HUES64 (cell line): ENCODE measurements around the gene XPNPEP3.
A peak's percentile ranks its signal among the peaks of the same experiment; 100 is the strongest.

Experiments used
- H3K27ac ChIP-seq: 2 replicates; pipeline ENCODE4 v1.7.0; 2013; ENCODE audit warnings: low read depth, low read length, inconsistent platforms
- H3K27me3 ChIP-seq: 2 replicates; pipeline ENCODE4 v1.6.1; 2013; ENCODE audit warnings: mild to moderate bottlenecking, low read length; ENCODE audit not compliant: insufficient read depth
- H3K36me3 ChIP-seq: 2 replicates; pipeline ENCODE4 v1.6.1; 2013; ENCODE audit warnings: mild to moderate bottlenecking, low read length; ENCODE audit not compliant: insufficient read depth
- H3K4me1 ChIP-seq: 2 replicates; pipeline ENCODE4 v1.6.1; 2013; ENCODE audit warnings: mild to moderate bottlenecking, low read length, moderate library complexity; ENCODE audit not compliant: insufficient read depth
- H3K4me3 ChIP-seq: 2 replicates; pipeline ENCODE4 v1.5.1; 2013; ENCODE audit warnings: mild to moderate bottlenecking, low read length, moderate library complexity
- H3K9ac ChIP-seq: 2 replicates; pipeline ENCODE4 v1.6.1; 2013; ENCODE audit warnings: mild to moderate bottlenecking, low read depth, low read length
- H3K9me3 ChIP-seq: 2 replicates; pipeline ENCODE4 v1.6.1; 2013; ENCODE audit warnings: low read depth, low read length; ENCODE audit not compliant: insufficient read depth
- WGBS: fragments of 150-250, 120-280 bp; methylation state at CpG from one replicate; pipeline ENCODE4 v1.1.7; 2013; ENCODE audit warnings: missing lambda C conversion rate; 5-methylcytosine and 5-hydroxymethylcytosine counted together

The XPNPEP3 gene

GRCh38 chr22:40939202-40939601 lies 82.3 kb downstream of the XPNPEP3 start:
- Histone ChIP-seq H3K9ac (no peak overlapping the region), H3K4me3 (no peak overlapping the region), H3K4me1 (no peaks in the 10 kb centered on the region), H3K9me3 (no peaks in the 10 kb centered on the region), H3K36me3 (0 out of 2 replicates have a peak, but pooled peaks cover under 1% of the 10 kb centered on the region), H3K27me3 (no peaks in the 10 kb centered on the region), H3K27ac (no peak overlapping the region)
- 94% methylated on average over 1 of the region's 2 CpGs for WGBS

- Histone ChIP-seq H3K9me3 (no peaks in the 10 kb centered on the region), H3K4me1 (peaks cover 6% of the 10 kb centered on the region), H3K27me3 (no peaks in the 10 kb centered on the region), H3K9ac (peak within 1 kb of the TSS; percentile 96), H3K4me3 (peak within 1 kb of the TSS; percentile 99), H3K27ac (peak within 1 kb of the TSS; percentile 95), H3K36me3 (peaks cover 29% of the 10 kb centered on the region)
- WGBS, result under 1% methylated on average over 71 of the region's 86 CpGs
Observed at GRCh38 chr22:40950962-40951794, 94.2 kb downstream of the XPNPEP3 start, which contains the start of gene RBX1. RBX1 (plus strand) TSS chr22:40951378; CDS start chr22:40951399, 21 bp downstream.

GRCh38 chr22:40951795-40952605 lies 95.1 kb downstream of the XPNPEP3 start:
- 9% methylated on average over 19 of the region's 21 CpGs for WGBS
- Histone ChIP-seq H3K4me3 (peak overlapping the region; percentile 99), H3K27ac (peak overlapping the region; percentile 81)

GRCh38 chr22:40953471-40953870 lies 96.5 kb downstream of the XPNPEP3 start:
- H3K27ac ChIP-seq, result no peak overlapping the region
- WGBS, result 89% methylated on average over 2 of the region's 2 CpGs
- H3K9me3 ChIP-seq, result no peaks in the 10 kb centered on the region
- peaks cover 48% of the 10 kb centered on the region for H3K36me3 ChIP-seq
- no peak overlapping the region for H3K9ac ChIP-seq
- peaks cover 6% of the 10 kb centered on the region for H3K4me1 ChIP-seq
- H3K27me3 ChIP-seq, result no peaks in the 10 kb centered on the region
- no peak overlapping the region for H3K4me3 ChIP-seq

More at GRCh38 chr22:40951795-40952605, 95.1 kb downstream of the XPNPEP3 start:
- Histone ChIP-seq H3K9ac (peak overlapping the region; percentile 90), H3K4me1 (peaks cover 6% of the 10 kb centered on the region), H3K36me3 (peaks cover 34% of the 10 kb centered on the region), H3K9me3 (no peaks in the 10 kb centered on the region), H3K27me3 (no peaks in the 10 kb centered on the region)

- H3K27ac ChIP-seq, result no peak overlapping the region
- no peaks in the 10 kb centered on the region for H3K9me3 ChIP-seq
- 96% methylated on average over 3 of the region's 4 CpGs for WGBS
- peaks cover 6% of the 10 kb centered on the region for H3K4me1 ChIP-seq
- no peaks in the 10 kb centered on the region for H3K27me3 ChIP-seq
- H3K9ac ChIP-seq, result no peak overlapping the region
- H3K36me3 ChIP-seq, result peaks cover 51% of the 10 kb centered on the region
- H3K4me3 ChIP-seq, result no peak overlapping the region
Observed at GRCh38 chr22:40954113-40954512, 97.2 kb downstream of the XPNPEP3 start.

GRCh38 chr22:40955571-40955970 lies 98.6 kb downstream of the XPNPEP3 start:
- H3K4me1 ChIP-seq, result peaks cover 6% of the 10 kb centered on the region
- no peaks in the 10 kb centered on the region for H3K9me3 ChIP-seq
- H3K4me3 ChIP-seq, result no peak overlapping the region
- WGBS, result 100% methylated on average over 3 of the region's 3 CpGs
- H3K36me3 ChIP-seq, result peaks cover 54% of the 10 kb centered on the region
- H3K27me3 ChIP-seq, result no peaks in the 10 kb centered on the region
- no peak overlapping the region for H3K9ac ChIP-seq
- H3K27ac ChIP-seq, result no peak overlapping the region

GRCh38 chr22:40957601-40958000 lies 100.7 kb downstream of the XPNPEP3 start:
- H3K4me1 ChIP-seq, result peaks cover 3% of the 10 kb centered on the region
- no peak overlapping the region for H3K27ac ChIP-seq
- no peaks in the 10 kb centered on the region for H3K9me3 ChIP-seq
- H3K4me3 ChIP-seq, result no peak overlapping the region
- WGBS, result 95% methylated on average over 7 of the region's 7 CpGs
- H3K27me3 ChIP-seq, result no peaks in the 10 kb centered on the region
- H3K9ac ChIP-seq, result no peak overlapping the region
- H3K36me3 ChIP-seq, result peaks cover 67% of the 10 kb centered on the region

- no peak overlapping the region for H3K9ac ChIP-seq
- peaks cover 72% of the 10 kb centered on the region for H3K36me3 ChIP-seq
- H3K27me3 ChIP-seq, result no peaks in the 10 kb centered on the region
- no peak overlapping the region for H3K4me3 ChIP-seq
- no CpG with 5 or more reads among the region's 2 CpGs for WGBS
- H3K27ac ChIP-seq, result no peak overlapping the region
- H3K9me3 ChIP-seq, result no peaks in the 10 kb centered on the region
- no peaks in the 10 kb centered on the region for H3K4me1 ChIP-seq
Observed at GRCh38 chr22:40958299-40958698, 101.4 kb downstream of the XPNPEP3 start.

- Histone ChIP-seq H3K9ac (no peak overlapping the region), H3K27me3 (no peaks in the 10 kb centered on the region), H3K27ac (no peak overlapping the region), H3K36me3 (peaks cover 69% of the 10 kb centered on the region), H3K4me3 (no peak overlapping the region), H3K4me1 (no peaks in the 10 kb centered on the region), H3K9me3 (no peaks in the 10 kb centered on the region)
- 74% methylated on average over 2 of the region's 2 CpGs for WGBS
Observed at GRCh38 chr22:40960145-40960544, 103.2 kb downstream of the XPNPEP3 start.

GRCh38 chr22:40965936-40966725 lies 109.2 kb downstream of the XPNPEP3 start:
- no peaks in the 10 kb centered on the region for H3K4me1 ChIP-seq
- no peaks in the 10 kb centered on the region for H3K27me3 ChIP-seq
- H3K9ac ChIP-seq, result no peak overlapping the region
- 96% methylated on average over 8 of the region's 8 CpGs for WGBS
- peaks cover 88% of the 10 kb centered on the region for H3K36me3 ChIP-seq
- no peak overlapping the region for H3K4me3 ChIP-seq
- no peaks in the 10 kb centered on the region for H3K9me3 ChIP-seq
- H3K27ac ChIP-seq, result no peak overlapping the region
